ENCODE results near the gene MR1.

Gene MR1

GRCh38 chr1:181033799-181034451, at the start of gene MR1:
MR1 (plus strand) TSS chr1:181033983; CDS start chr1:181034008, 25 bp downstream.
- peak; percentile 5 for DNase-seq

- peak; percentile 94 for DNase-seq
Measured at GRCh38 chr1:180988253-180988752, 45.5 kb upstream of the MR1 start.

- DNase-seq: peak; percentile 35
Measured at GRCh38 chr1:180994262-180994661, 39.5 kb upstream of the MR1 start.

- DNase-seq: no peak
Measured at GRCh38 chr1:180997843-180998504, 35.8 kb upstream of the MR1 start.

- DNase-seq: no peak
Measured at GRCh38 chr1:181001091-181001780, 32.5 kb upstream of the MR1 start.

GRCh38 chr1:181002582-181003172, 31.1 kb upstream of the MR1 start:
- no peak for DNase-seq

GRCh38 chr1:181010789-181011188, 23.0 kb upstream of the MR1 start:
- no peak for DNase-seq

- no peak for DNase-seq
Measured at GRCh38 chr1:181011301-181012202, 22.2 kb upstream of the MR1 start.

- DNase-seq: no peak
Measured at GRCh38 chr1:181012203-181012745, 21.5 kb upstream of the MR1 start.

GRCh38 chr1:181013144-181013543, 20.6 kb upstream of the MR1 start:
- DNase-seq: no peak

- no peak for DNase-seq
Measured at GRCh38 chr1:181014477-181015250, 19.1 kb upstream of the MR1 start.

GRCh38 chr1:181015251-181015615, 18.6 kb upstream of the MR1 start:
- no peak for DNase-seq

- DNase-seq: no peak
Measured at GRCh38 chr1:181016563-181016962, 17.2 kb upstream of the MR1 start.

- no peak for DNase-seq
Measured at GRCh38 chr1:181018901-181019681, 14.7 kb upstream of the MR1 start.

GRCh38 chr1:181021159-181021558, 12.6 kb upstream of the MR1 start:
- DNase-seq: no peak

- DNase-seq: peak; percentile 55
Measured at GRCh38 chr1:181021811-181022434, 11.9 kb upstream of the MR1 start.

- no peak for DNase-seq
Measured at GRCh38 chr1:181023265-181024057, 10.3 kb upstream of the MR1 start.

GRCh38 chr1:181028196-181028595, 5.6 kb upstream of the MR1 start:
- no peak for DNase-seq

- DNase-seq: no peak
Measured at GRCh38 chr1:181028615-181029014, 5.2 kb upstream of the MR1 start.
